CD4-positive, alpha-beta T cell treated with Interleukin-21 for 1 hour (primary cell): ENCODE measurements around the gene MLLT3.

Experiments
- DNase-seq: peaks from one replicate; pipeline ENCODE4 v3.0.0-alpha.2; 2020

Gene MLLT3

GRCh38 chr9:20622330-20623020, at the start of gene MLLT3:
Gene MLLT3, minus strand, starts transcription at chr9:20622499.
- peak; percentile 97 for DNase-seq

DNA sequence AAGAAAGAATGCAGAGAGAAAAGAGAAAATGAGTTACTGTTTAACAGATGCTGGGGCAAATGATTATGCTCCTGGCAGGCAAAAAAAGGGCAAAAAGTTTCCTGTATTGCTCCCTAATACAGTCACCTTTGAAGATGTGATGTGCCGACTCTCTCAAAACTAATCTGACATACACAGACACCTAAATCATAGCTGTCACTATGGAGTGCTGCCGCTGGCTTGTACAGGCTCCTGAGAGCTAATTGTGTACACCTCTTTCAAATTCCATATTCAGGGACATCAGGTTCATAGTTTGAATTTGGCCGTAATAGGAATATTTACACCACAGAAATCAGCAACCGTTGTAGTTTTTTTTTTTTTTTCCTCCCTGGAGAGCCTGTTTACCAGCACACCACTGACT, 49.3 kb upstream of the MLLT3 start:
- no peak for DNase-seq

DNA sequence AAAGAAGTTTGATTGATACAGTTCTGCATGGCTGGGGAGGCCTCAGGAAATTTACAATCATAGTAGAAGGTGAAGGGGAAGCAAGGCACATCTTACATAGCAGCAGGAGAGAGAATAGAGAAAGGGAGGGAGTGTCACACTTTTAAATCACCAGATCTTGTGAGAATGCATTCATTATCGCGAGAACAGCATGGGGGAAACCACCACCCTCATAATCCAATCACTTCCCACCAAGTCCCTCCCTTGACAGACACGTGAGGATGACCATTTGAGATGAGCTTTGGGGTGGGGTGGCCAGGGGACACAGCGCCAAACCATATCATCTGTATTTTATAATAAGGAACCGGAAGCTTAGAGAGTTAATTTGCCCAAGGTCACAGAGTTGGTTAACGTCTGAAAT, 48.1 kb upstream of the MLLT3 start:
- no peak for DNase-seq

GRCh38 chr9:20664501-20664900, 42.2 kb upstream of the MLLT3 start:
- DNase-seq, result no peak

GRCh38 chr9:20663133-20663532, 40.8 kb upstream of the MLLT3 start:
- no peak for DNase-seq

DNA sequence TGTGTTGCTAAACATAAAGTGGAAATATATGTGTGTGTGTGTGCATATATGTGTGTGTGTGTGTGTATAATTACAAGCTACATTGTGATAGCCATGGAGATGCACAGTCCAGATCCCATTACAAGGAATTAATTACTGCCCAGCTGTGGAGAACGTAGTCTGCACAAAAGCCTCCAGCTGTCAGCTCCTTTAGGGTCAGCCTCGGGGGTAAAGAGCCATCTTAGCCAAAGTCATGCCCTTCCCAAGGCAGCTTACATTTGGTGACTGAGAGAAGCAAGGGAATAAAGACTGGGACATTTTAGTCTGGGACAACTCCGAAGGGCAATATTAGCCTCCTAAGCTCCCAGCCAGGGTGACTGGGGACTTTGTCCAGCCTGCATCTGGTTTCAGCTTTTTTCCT, 39.9 kb upstream of the MLLT3 start:
- DNase-seq, result no peak

- DNase-seq, result no peak
Measured at GRCh38 chr9:20659474-20659967, 37.2 kb upstream of the MLLT3 start.

DNA sequence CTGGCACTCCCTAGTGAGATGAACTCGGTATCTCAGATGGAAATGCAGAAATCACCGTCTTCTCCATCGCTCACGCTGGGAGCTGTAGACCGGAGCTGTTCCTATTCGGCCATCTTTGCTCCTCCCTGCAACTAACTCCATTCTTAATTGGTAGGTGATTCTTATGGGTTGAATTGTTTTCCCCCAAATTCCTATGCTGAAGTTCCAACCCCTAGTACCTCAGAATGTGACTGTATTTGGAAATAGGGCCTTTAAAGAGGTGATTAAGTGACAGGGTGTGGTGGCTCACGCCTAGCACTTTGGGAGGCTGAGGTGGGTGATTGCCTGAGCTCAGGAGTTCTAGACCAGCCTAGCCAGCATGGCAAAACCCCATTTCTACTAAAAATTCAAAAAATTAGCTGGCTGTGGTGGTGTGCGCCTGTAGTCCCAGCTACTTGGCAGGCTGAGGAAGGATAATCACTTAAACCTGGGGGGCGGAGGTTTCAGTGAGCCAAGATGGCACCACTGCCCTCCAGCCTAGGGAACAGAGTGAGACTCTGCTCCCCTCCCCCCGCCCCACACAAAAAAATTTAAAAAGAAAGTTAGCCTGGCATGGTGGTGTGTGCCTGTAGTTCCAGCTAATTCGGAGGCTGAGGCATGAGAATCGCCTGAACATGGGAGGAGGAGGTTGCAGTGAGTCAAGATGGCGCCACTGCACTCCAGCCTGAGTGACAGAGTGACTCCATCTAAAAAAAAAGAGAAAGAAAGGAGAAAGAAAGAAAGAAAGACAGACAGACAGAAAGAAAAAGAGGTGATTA, 36.6 kb upstream of the MLLT3 start:
- no peak for DNase-seq

GRCh38 chr9:20658246-20658667, 36.0 kb upstream of the MLLT3 start:
- DNase-seq, result peak; percentile 50

- DNase-seq, result no peak
Measured at GRCh38 chr9:20651939-20652338, 29.6 kb upstream of the MLLT3 start.

- no peak for DNase-seq
Measured at GRCh38 chr9:20650750-20651299, 28.5 kb upstream of the MLLT3 start.

DNA sequence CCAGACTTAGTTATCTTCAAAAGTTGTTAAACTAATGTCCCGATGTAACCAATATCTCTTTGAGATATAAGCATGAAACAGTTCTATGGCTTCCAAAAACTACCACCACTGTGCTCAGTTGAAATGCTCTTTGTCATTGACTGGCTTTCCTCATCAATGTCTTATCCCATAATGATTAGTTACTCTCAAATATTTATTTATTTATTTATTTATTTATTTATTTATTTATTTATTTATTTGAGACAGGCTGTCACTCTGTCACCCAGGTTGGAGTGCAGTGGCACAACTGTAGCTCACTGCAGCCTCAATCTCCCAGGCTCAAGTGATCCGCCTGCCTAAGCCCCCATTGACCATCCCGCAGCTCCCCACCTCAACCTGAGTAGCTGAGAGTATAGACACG, 28.0 kb upstream of the MLLT3 start:
- no peak for DNase-seq

DNA sequence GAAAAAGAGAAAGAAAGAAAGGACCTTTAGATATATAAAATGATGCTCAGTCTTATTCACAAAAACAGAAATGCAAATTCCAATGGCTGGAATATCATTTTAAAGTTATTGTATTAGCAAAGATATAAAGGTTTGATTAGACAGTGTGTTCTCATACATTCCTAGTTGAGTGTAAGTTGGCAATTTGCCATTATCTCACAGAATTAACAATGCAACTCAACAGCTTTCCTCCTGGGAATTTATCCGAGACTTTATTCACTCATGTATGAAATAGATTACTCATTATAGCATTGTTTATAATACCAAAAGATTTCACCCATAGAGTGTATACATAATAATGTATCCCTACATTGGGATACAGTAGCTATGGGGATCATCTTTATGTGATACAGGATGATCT, 27.1 kb upstream of the MLLT3 start:
- no peak for DNase-seq

DNA sequence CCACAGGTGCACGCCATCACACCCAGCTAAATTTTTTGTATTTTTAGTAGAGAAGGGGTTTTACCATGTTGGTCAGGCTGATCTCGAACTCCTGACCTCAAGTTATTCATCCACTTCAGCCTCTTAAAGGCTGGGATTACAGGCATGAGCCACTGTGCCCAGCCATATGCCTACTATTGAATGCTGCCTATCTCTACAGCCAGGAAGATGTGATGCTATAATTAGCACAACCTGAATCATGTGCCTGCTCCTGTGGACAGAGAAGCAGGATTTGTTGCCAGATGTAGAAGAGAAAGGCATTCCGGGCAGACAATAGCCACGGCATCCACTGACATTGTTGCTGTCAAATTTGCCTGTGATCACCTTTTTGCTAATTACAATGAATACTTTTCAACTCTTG, 24.4 kb upstream of the MLLT3 start:
- DNase-seq, result no peak

GRCh38 chr9:20643660-20644059, 21.4 kb upstream of the MLLT3 start:
- DNase-seq, result no peak

DNA sequence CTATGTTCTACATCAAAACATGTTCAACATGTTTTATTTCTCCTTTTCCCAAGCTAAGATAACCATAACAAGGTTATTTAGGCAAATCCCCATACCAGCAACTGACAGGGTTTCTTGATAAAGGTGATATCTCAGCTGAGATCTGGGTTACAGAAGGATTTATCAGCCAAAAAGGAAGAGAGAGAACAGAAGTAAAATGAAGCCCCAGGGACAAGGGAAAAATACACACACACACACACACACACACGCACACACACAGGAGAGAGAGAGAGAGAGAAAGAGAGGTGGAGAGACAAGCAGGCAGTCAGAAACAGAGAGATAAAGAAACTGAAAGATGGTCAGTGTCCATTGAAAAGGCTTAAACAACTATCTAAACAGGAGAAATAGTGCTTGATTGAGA, 19.7 kb upstream of the MLLT3 start:
- no peak for DNase-seq

- DNase-seq, result peak; percentile 69
Measured at GRCh38 chr9:20640331-20641187, 18.3 kb upstream of the MLLT3 start.

- no peak for DNase-seq
Measured at GRCh38 chr9:20636888-20637440, 14.7 kb upstream of the MLLT3 start.

GRCh38 chr9:20634895-20635294, 12.6 kb upstream of the MLLT3 start:
- DNase-seq, result no peak

- DNase-seq, result no peak
Measured at GRCh38 chr9:20632705-20633104, 10.4 kb upstream of the MLLT3 start.

DNA sequence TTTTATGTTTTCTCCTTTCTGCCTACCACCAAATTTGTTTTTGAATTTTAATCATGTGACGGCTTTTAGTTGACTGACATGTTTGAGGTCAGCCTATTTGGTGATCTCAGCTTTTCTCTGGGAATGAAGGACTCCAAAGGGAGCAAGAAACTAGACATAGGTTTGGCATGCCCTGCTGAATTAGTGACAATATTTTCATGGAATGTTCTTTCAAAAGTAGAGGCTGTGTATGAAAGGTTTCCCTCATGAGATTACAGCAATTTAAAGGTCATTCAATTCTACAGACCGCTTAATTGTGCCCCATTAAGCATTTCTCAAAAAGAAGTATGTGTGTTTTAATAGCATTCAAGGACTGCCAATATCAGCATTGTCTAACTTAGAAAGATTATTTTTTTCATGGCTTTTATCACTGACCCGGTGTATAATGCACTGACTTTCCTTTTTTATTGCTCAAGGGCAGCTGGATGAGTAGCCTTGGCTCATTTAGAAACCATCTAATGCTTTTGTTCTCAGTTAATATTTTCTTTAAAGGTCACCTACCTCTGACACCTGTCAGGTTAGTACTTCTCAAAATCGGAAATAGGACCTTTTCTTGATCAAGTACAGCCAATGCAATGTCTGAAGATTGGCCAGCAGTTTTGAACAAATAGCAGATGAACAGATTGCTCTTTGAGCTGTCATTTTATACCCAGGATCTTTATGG, 8.1 kb upstream of the MLLT3 start:
- no peak for DNase-seq

GRCh38 chr9:20625003-20625349, 2.7 kb upstream of the MLLT3 start:
- no peak for DNase-seq
